ENCODE data around the gene CEP350. TPM values are rescaled to one million over a fixed set of nuclear protein-coding genes. Genes with fewer than 3 reads are reported as not detected.

The CEP350 gene
- total and polyA plus RNA-seq, 7 donors, result 3.2 to 67.6 (median 45.2) TPM

- H3K36me3 ChIP-seq, result peaks cover 12 to 48% (median 27%) of the 10 kb centered on the region in 4 donors
Measured at GRCh38 chr1:179921472-179921871, 33.1 kb upstream of the CEP350 start.

GRCh38 chr1:179921981-179922872, 32.4 kb upstream of the CEP350 start:
- no peak overlapping the region for H3K4me3 ChIP-seq
- TF ChIP-seq POLR2AphosphoS5 (IDR thresholded peaks at IDR 0.05) (peak in 1 of 4 donors; percentile 4), CTCF (IDR thresholded peaks at IDR 0.05) (no peak)
- H3K36me3 ChIP-seq, result peaks cover 12 to 41% (median 24%) of the 10 kb centered on the region in 4 donors
- WGBS, 2 donors, result 90 to 92% methylated on average over 8 of the region's 8 CpGs
- no peaks in the 10 kb centered on the region for H3K4me1 ChIP-seq
- H3K9me3 ChIP-seq, result no peaks in the 10 kb centered on the region
- H3K27ac ChIP-seq, result no peak overlapping the region
- intact Hi-C loops (cut with DNase I), result no loop called here
- H3K27me3 ChIP-seq, result no peaks in the 10 kb centered on the region
- no peak for DNase-seq

More at GRCh38 chr1:179921472-179921871, 33.1 kb upstream of the CEP350 start:
- TF ChIP-seq EP300 (IDR thresholded peaks at IDR 0.05) (no peak), POLR2A (IDR thresholded peaks at IDR 0.05) (no peak), CTCF (IDR thresholded peaks at IDR 0.05) (no peak), POLR2AphosphoS5 (IDR thresholded peaks at IDR 0.05) (no peak)
- no peak overlapping the region for H3K4me3 ChIP-seq
- no peaks in the 10 kb centered on the region for H3K27me3 ChIP-seq
- no peaks in the 10 kb centered on the region for H3K9me3 ChIP-seq
- 96 to 99% methylated on average over 1 of the region's 1 CpG for WGBS, 2 donors
- no peak for DNase-seq
- H3K27ac ChIP-seq, result no peak overlapping the region
- no peaks in the 10 kb centered on the region for H3K4me1 ChIP-seq
- intact Hi-C loops (cut with DNase I), result no loop called here

GRCh38 chr1:179923029-179923428, 31.6 kb upstream of the CEP350 start:
- peaks cover 8 to 33% (median 16%) of the 10 kb centered on the region in 4 donors for H3K36me3 ChIP-seq
- no peaks in the 10 kb centered on the region for H3K9me3 ChIP-seq
- TF ChIP-seq POLR2AphosphoS5 (IDR thresholded peaks at IDR 0.05) (no peak), POLR2A (IDR thresholded peaks at IDR 0.05) (no peak), CTCF (IDR thresholded peaks at IDR 0.05) (no peak), EP300 (IDR thresholded peaks at IDR 0.05) (no peak)
- no peak for DNase-seq
- no peaks in the 10 kb centered on the region for H3K4me1 ChIP-seq
- intact Hi-C loops (cut with DNase I), result no loop called here
- H3K27ac ChIP-seq, result no peak overlapping the region
- no peak overlapping the region for H3K4me3 ChIP-seq
- H3K27me3 ChIP-seq, result no peaks in the 10 kb centered on the region

DNA sequence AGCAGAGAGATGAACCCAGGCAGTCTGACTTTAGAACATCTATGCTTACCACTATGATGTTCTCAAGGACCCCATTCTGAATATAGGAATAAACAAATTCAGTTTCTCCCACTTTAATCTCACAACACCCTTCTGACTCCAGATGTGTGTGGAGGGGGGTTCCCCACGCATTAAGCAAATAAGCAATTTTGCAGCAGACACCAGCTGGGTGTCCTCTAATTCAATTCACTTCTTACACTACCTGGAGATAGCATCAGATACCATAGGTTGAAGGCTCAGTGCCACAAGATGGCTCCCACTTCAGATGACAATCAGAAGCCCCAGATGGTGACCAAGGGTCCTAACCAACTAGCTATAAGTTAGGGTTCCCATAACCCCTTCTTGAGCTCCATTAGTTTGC, 30.3 kb upstream of the CEP350 start:
- H3K9me3 ChIP-seq, result no peaks in the 10 kb centered on the region
- 88 to 100% methylated on average over 1 of the region's 1 CpG for WGBS, 2 donors

DNA sequence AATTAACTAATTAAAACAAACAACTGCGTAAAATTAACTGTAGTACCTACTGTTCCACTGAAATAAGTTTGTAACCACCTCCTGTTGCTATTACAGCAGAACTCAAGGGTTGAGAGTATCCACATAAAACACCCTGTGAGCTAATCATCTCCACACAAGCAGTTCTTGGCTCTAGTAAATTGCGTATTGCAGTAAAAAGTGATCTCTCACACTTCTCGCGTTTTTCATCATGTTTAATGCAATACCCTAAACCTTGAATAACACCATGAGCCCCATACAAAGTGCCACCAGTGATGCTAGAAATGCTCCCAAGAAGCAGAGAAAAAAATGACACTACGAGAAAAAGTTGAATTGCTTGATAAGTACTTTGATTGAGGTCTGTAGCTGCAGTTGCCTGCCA, 29.3 kb upstream of the CEP350 start:
- DNase-seq, result no peak
- Histone ChIP-seq H3K9me3 (no peaks in the 10 kb centered on the region), H3K4me3 (no peak overlapping the region), H3K4me1 (no peaks in the 10 kb centered on the region), H3K27me3 (no peaks in the 10 kb centered on the region), H3K27ac (no peak overlapping the region), H3K36me3 (peaks cover 0 to 10% (median 1%) of the 10 kb centered on the region in 4 donors)
- intact Hi-C loops (cut with DNase I), result no loop called here
- 94 to 95% methylated on average over 5 of the region's 5 CpGs for WGBS, 2 donors
- TF ChIP-seq POLR2AphosphoS5 (IDR thresholded peaks at IDR 0.05) (no peak), POLR2A (IDR thresholded peaks at IDR 0.05) (no peak), CTCF (IDR thresholded peaks at IDR 0.05) (no peak), EP300 (IDR thresholded peaks at IDR 0.05) (no peak)

More for the DNA sequence above, 30.3 kb upstream of the CEP350 start:
- Histone ChIP-seq H3K36me3 (peaks cover 0 to 20% (median 4%) of the 10 kb centered on the region in 4 donors), H3K27ac (no peak overlapping the region), H3K4me1 (no peaks in the 10 kb centered on the region), H3K27me3 (no peaks in the 10 kb centered on the region), H3K4me3 (no peak overlapping the region)
- TF ChIP-seq POLR2A (IDR thresholded peaks at IDR 0.05), result no peak
- TF ChIP-seq POLR2AphosphoS5 (IDR thresholded peaks at IDR 0.05), result no peak
- no peak for TF ChIP-seq EP300 (IDR thresholded peaks at IDR 0.05)
- intact Hi-C loops (cut with DNase I), result no loop called here
- no peak for DNase-seq
